Panc1 (cell line): Measurements from ENCODE around the gene C13orf46.

ENCODE experiments used
- POLR2AphosphoS5 ChIP-seq: IDR thresholded peaks from 2 replicates; pipeline ENCODE4 v1.6.1; 2012; ENCODE audit warnings: mild to moderate bottlenecking, low read depth, low read length, moderate library complexity
- REST ChIP-seq, 2 experiments: IDR thresholded peaks; 2 replicates each; pipeline ENCODE4 v1.6.1; 2011 to 2012; ENCODE audit warnings: low read depth in 2 of 2, control low read depth in 1 of 2, low read length in 1 of 2, mild to moderate bottlenecking in 1 of 2, moderate library complexity in 1 of 2; ENCODE audit not compliant: insufficient read depth in 1 of 2
- SIN3A ChIP-seq: IDR thresholded peaks from 2 replicates; pipeline ENCODE4 v1.6.1; 2012; ENCODE audit warnings: low read depth, mild to moderate bottlenecking, low read length, moderate library complexity, borderline replicate concordance; ENCODE audit not compliant: insufficient read depth
- TCF7L2 ChIP-seq: IDR thresholded peaks from 2 replicates; pipeline ENCODE4 v1.6.1; 2011; ENCODE audit warnings: mild to moderate bottlenecking, low read depth, low read length, inconsistent platforms
- TF ChIP-seq, protein P1 (sequence below): fragments of 450-650 bp; IDR thresholded peaks from 2 replicates; pipeline ENCODE4 v1.5.1; 2017; ENCODE audit warnings: mild to moderate bottlenecking

DNA sequence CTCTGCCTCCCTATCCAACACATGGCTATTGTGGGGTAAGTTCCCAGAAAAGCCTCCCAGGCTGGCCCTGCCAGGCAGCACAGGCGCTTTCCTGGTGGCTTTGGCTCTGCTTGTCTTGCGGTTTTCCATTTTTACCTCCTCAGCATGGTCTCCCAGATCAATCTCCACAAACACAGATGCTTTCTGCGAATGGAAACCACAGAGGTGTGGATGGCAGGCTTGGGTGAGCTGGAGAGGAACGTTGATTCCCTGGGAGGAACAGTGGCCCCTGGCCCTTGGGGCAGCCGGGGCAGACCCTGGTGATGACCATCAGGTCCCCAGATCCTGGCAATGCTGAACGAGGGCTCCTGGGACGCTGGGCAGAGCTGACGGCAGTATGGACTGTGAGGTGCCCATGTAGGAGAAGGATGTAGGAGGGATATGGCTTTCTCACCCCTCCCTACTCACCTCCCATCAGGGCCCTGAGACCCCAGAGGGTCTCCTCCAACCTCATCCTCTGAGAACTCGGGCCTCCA is 6.6 kb downstream of the C13orf46 start:
- TF ChIP-seq SIN3A (no peak), POLR2AphosphoS5 (no peak), TCF7L2 (no peak), REST (IDR thresholded peaks at IDR 0.05; ENCODE audit: insufficient read depth in 1 of 2, low read depth in 2 of 2, low read length in 1 of 2) (no peak)
- TF ChIP-seq, protein P1, sequence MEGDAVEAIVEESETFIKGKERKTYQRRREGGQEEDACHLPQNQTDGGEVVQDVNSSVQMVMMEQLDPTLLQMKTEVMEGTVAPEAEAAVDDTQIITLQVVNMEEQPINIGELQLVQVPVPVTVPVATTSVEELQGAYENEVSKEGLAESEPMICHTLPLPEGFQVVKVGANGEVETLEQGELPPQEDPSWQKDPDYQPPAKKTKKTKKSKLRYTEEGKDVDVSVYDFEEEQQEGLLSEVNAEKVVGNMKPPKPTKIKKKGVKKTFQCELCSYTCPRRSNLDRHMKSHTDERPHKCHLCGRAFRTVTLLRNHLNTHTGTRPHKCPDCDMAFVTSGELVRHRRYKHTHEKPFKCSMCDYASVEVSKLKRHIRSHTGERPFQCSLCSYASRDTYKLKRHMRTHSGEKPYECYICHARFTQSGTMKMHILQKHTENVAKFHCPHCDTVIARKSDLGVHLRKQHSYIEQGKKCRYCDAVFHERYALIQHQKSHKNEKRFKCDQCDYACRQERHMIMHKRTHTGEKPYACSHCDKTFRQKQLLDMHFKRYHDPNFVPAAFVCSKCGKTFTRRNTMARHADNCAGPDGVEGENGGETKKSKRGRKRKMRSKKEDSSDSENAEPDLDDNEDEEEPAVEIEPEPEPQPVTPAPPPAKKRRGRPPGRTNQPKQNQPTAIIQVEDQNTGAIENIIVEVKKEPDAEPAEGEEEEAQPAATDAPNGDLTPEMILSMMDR: no peak
